K562 (cell line): Measurements from ENCODE around the gene SCARF2. TPM values are rescaled to one million over a fixed set of nuclear protein-coding genes. Genes with fewer than 3 reads are reported as not detected.

Experiments used
- BRD9 ChIP-seq: fragments of 450-650 bp; IDR thresholded peaks from 2 replicates; pipeline ENCODE4 v1.6.1; 2018; ENCODE audit warnings: low read depth; ENCODE audit not compliant: partially characterized antibody
- CEBPG ChIP-seq, 3 experiments: fragments of 200-800 bp in 1 of 3; sonication (Bioruptor generic) in 1 of 3; sonication (generic) in 1 of 3; formaldehyde crosslinking in 1 of 3; IDR thresholded peaks in 2 of 3; conservative IDR thresholded peaks in 1 of 3; 2 replicates each; pipeline versions ENCODE4 v1.6.1 to v1.8.0; 2016 to 2022; ENCODE audit warnings: missing compliant biosample characterization in 2 of 3, missing genetic modification characterization in 2 of 3, mild to moderate bottlenecking in 1 of 3, missing genetic modification reagents in 1 of 3
- FOXA3 ChIP-seq, 2 experiments: fragments of 450-650 bp in 1 of 2; sonication (generic) in 1 of 2; formaldehyde crosslinking; IDR thresholded peaks in 1 of 2; conservative IDR thresholded peaks in 1 of 2; 2 replicates each; pipeline versions ENCODE4 v1.4.0 to v1.8.0; 2020 to 2022; ENCODE audit warnings: mild to moderate bottlenecking in 2 of 2, missing genetic modification reagents in 1 of 2
- ZNF12 ChIP-seq: sonication (generic); formaldehyde crosslinking; IDR thresholded peaks from 2 replicates; pipeline ENCODE4 v1.4.0; 2020; ENCODE audit warnings: mild to moderate bottlenecking, missing genetic modification reagents
- polyA plus RNA-seq, 8 experiments: library from polyadenylated mRNA; depleted of rRNA in 4 of 8; stranded (reverse) in 5 of 8; unstranded in 3 of 8; fragments of >200 nt; fragmentation: Nextera tagmentation in 2 of 8; fragmentation: Illumina TruSeq in 1 of 8; extraction: Ambion mirVana in 2 of 8; extraction: Trizol in 1 of 8; gene quantifications; 2 replicates each; pipeline versions ENCODE4 v1.2.1 to v1.2.3, GENCODE V29; 2011 to 2014; ENCODE audit warnings: inconsistent platforms in 1 of 8, missing spikeins in 1 of 8
- total RNA-seq, 7 experiments: library from RNA; depleted of rRNA in 6 of 7; stranded (reverse); fragments of >200 nt in 6 of 7; fragmentation: Illumina TruSeq in 2 of 7; extraction: Trizol in 2 of 7; gene quantifications; 2 replicates each; pipeline versions ENCODE4 v1.2.1 to v1.2.3, GENCODE V29; 2011 to 2021; ENCODE audit warnings: low replicate concordance in 1 of 7
- TF ChIP-seq, protein P1 (sequence below): IDR thresholded peaks from 2 replicates; pipeline ENCODE4 v1.6.1; 2012; ENCODE audit warnings: low read depth, low read length, improper control_type of control experiment, borderline replicate concordance
- TF ChIP-seq, protein P2 (sequence below): fragments of 250-450 bp; sonication (Bioruptor Pico); IDR thresholded peaks from 2 replicates; pipeline ENCODE4 v1.4.0; 2020; ENCODE audit warnings: mild to moderate bottlenecking, moderate library complexity, borderline replicate concordance
- TF ChIP-seq, protein P3 (sequence below): sonication (generic); formaldehyde crosslinking; IDR thresholded peaks from 2 replicates; pipeline ENCODE4 v1.8.0; 2022; ENCODE audit warnings: mild to moderate bottlenecking, missing genetic modification reagents
- TF ChIP-seq, protein P4 (sequence below): fragments of 250-450 bp; sonication (Bioruptor Pico); IDR thresholded peaks from 2 replicates; pipeline ENCODE4 v1.4.0; 2020; ENCODE audit warnings: mild to moderate bottlenecking
- TF ChIP-seq, protein P5 (sequence below), 2 experiments: fragments of 150-350 bp in 1 of 2; IDR thresholded peaks; 2 replicates each; pipeline ENCODE4 v1.6.1; 2012 to 2016; ENCODE audit warnings: low read depth in 2 of 2, low read length in 2 of 2, mild to moderate bottlenecking in 1 of 2, moderate library complexity in 1 of 2

SCARF2 gene
- total and polyA plus RNA-seq, 9 of the 15 experiments (the other 6 are each of a cell fraction or from before 2014, with no cell fraction given), result 0.06 to 0.32 (median 0.21) TPM; not detected in 5

DNA sequence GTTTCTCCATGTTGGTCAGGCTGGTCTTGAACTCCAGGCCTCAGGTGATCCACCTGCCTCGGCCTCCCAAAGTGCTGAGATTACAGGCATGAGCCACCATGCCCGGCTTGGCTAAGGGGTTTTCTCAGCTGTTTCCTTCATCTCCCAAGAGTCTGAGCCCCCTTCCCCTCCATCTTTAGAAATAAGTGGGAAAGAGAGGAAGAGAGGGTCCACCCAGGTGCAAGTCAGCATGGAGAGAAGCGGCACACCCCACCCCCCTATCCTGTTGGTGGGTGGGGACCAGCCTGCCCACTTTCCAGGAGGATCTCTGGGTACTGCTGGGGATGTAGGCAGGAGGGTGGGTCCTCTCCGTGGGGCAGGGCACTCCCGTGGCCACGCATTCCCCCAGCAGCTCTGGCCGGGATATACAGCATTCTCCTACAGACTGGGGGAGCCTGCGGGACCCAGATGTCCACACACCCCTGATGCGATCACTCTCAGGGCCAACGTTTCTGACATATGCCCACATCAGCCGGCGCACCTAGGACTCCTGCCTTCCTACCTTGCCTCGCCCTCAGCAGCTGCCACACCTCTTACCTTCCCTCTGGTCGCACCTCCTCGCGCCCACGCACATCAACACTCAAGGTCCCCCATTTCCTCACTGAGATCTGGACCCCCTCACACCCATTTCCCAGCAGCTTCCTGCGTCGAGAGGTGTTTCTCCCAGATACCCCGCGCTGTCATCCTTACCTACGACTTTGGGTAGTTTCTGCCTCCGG is 8.9 kb downstream of the SCARF2 start (continued):
- TF ChIP-seq, protein P1, sequence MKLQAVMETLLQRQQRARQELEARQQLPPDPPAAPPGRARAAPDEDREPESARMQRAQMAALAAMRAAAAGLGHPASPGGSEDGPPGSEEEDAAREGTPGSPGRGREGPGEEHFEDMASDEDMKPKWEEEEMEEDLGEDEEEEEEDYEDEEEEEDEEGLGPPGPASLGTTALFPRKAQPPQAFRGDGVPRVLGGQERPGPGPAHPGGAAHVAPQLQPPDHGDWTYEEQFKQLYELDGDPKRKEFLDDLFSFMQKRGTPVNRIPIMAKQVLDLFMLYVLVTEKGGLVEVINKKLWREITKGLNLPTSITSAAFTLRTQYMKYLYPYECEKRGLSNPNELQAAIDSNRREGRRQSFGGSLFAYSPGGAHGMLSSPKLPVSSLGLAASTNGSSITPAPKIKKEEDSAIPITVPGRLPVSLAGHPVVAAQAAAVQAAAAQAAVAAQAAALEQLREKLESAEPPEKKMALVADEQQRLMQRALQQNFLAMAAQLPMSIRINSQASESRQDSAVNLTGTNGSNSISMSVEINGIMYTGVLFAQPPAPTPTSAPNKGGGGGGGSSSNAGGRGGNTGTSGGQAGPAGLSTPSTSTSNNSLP, result no peak
- TF ChIP-seq, protein P2, sequence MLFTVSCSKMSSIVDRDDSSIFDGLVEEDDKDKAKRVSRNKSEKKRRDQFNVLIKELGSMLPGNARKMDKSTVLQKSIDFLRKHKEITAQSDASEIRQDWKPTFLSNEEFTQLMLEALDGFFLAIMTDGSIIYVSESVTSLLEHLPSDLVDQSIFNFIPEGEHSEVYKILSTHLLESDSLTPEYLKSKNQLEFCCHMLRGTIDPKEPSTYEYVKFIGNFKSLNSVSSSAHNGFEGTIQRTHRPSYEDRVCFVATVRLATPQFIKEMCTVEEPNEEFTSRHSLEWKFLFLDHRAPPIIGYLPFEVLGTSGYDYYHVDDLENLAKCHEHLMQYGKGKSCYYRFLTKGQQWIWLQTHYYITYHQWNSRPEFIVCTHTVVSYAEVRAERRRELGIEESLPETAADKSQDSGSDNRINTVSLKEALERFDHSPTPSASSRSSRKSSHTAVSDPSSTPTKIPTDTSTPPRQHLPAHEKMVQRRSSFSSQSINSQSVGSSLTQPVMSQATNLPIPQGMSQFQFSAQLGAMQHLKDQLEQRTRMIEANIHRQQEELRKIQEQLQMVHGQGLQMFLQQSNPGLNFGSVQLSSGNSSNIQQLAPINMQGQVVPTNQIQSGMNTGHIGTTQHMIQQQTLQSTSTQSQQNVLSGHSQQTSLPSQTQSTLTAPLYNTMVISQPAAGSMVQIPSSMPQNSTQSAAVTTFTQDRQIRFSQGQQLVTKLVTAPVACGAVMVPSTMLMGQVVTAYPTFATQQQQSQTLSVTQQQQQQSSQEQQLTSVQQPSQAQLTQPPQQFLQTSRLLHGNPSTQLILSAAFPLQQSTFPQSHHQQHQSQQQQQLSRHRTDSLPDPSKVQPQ (CRISPR knock-in tag), result no peak
- TF ChIP-seq, protein P3, sequence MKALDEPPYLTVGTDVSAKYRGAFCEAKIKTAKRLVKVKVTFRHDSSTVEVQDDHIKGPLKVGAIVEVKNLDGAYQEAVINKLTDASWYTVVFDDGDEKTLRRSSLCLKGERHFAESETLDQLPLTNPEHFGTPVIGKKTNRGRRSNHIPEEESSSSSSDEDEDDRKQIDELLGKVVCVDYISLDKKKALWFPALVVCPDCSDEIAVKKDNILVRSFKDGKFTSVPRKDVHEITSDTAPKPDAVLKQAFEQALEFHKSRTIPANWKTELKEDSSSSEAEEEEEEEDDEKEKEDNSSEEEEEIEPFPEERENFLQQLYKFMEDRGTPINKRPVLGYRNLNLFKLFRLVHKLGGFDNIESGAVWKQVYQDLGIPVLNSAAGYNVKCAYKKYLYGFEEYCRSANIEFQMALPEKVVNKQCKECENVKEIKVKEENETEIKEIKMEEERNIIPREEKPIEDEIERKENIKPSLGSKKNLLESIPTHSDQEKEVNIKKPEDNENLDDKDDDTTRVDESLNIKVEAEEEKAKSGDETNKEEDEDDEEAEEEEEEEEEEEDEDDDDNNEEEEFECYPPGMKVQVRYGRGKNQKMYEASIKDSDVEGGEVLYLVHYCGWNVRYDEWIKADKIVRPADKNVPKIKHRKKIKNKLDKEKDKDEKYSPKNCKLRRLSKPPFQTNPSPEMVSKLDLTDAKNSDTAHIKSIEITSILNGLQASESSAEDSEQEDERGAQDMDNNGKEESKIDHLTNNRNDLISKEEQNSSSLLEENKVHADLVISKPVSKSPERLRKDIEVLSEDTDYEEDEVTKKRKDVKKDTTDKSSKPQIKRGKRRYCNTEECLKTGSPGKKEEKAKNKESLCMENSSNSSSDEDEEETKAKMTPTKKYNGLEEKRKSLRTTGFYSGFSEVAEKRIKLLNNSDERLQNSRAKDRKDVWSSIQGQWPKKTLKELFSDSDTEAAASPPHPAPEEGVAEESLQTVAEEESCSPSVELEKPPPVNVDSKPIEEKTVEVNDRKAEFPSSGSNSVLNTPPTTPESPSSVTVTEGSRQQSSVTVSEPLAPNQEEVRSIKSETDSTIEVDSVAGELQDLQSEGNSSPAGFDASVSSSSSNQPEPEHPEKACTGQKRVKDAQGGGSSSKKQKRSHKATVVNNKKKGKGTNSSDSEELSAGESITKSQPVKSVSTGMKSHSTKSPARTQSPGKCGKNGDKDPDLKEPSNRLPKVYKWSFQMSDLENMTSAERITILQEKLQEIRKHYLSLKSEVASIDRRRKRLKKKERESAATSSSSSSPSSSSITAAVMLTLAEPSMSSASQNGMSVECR (CRISPR knock-in tag), result peak; percentile 57; the same call in 1 of the 2 replicates
- no peak; the same call in 1 of the 2 replicates for TF ChIP-seq ZNF12 (CRISPR knock-in tag)
- TF ChIP-seq, protein P4, sequence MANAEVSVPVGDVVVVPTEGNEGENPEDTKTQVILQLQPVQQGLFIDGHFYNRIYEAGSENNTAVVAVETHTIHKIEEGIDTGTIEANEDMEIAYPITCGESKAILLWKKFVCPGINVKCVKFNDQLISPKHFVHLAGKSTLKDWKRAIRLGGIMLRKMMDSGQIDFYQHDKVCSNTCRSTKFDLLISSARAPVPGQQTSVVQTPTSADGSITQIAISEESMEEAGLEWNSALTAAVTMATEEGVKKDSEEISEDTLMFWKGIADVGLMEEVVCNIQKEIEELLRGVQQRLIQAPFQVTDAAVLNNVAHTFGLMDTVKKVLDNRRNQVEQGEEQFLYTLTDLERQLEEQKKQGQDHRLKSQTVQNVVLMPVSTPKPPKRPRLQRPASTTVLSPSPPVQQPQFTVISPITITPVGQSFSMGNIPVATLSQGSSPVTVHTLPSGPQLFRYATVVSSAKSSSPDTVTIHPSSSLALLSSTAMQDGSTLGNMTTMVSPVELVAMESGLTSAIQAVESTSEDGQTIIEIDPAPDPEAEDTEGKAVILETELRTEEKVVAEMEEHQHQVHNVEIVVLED (CRISPR knock-in tag), result no peak
- no peak for TF ChIP-seq BRD9
- TF ChIP-seq FOXA3 (CRISPR knock-in tag; conservative IDR thresholded peaks at IDR 0.05 in 1 of 2, IDR thresholded peaks at IDR 0.05 in 1 of 2), result 0 out of 4 replicates have a peak, but pooled peaks of 1 of the 2 experiments have one; percentile 48
- TF ChIP-seq, protein P5, sequence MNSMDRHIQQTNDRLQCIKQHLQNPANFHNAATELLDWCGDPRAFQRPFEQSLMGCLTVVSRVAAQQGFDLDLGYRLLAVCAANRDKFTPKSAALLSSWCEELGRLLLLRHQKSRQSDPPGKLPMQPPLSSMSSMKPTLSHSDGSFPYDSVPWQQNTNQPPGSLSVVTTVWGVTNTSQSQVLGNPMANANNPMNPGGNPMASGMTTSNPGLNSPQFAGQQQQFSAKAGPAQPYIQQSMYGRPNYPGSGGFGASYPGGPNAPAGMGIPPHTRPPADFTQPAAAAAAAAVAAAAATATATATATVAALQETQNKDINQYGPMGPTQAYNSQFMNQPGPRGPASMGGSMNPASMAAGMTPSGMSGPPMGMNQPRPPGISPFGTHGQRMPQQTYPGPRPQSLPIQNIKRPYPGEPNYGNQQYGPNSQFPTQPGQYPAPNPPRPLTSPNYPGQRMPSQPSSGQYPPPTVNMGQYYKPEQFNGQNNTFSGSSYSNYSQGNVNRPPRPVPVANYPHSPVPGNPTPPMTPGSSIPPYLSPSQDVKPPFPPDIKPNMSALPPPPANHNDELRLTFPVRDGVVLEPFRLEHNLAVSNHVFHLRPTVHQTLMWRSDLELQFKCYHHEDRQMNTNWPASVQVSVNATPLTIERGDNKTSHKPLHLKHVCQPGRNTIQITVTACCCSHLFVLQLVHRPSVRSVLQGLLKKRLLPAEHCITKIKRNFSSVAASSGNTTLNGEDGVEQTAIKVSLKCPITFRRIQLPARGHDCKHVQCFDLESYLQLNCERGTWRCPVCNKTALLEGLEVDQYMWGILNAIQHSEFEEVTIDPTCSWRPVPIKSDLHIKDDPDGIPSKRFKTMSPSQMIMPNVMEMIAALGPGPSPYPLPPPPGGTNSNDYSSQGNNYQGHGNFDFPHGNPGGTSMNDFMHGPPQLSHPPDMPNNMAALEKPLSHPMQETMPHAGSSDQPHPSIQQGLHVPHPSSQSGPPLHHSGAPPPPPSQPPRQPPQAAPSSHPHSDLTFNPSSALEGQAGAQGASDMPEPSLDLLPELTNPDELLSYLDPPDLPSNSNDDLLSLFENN (IDR thresholded peaks at IDR 0.05; ENCODE audit: low read depth in 2 of 2, low read length in 2 of 2), result 0 out of 4 replicates have a peak, but pooled peaks of 1 of the 2 experiments have one; percentile 20
- peak; percentile 45; the same call in 1 of the 2 replicates for TF ChIP-seq CEBPG (CRISPR knock-in tag; IDR thresholded peaks at IDR 0.05)
- TF ChIP-seq CEBPG (tag; conservative IDR thresholded peaks at IDR 0.05 in 1 of 2, IDR thresholded peaks at IDR 0.05 in 1 of 2), result no peak
